Tongue (tissue), 2 donors: ENCODE measurements around the gene SPATA31D4. TPM values are rescaled to one million over a fixed set of nuclear protein-coding genes. Genes with fewer than 3 reads are reported as not detected.
"Not testable (repeated sequence)": the region's sequence is repeated elsewhere in the genome, so short reads cannot be mapped to it uniquely, and the experiment has no call there.

Source experiments
- DNase-seq: peaks from one replicate; pipeline ENCODE4 v3.0.0-alpha.2; 2015
- total RNA-seq: library from RNA; depleted of rRNA; stranded (reverse); fragments of >200 nt; gene quantifications from one replicate; pipeline ENCODE4 v1.2.3, GENCODE V29; 2014

SPATA31D4 gene
- total RNA-seq, result not detected

GRCh38 chr9:81928305-81928704, at the start of gene SPATA31D4:
TSS of gene SPATA31D4 (plus strand) at chr9:81928428. CDS start at chr9:81928514, 86 bp downstream.
- DNase-seq, result not testable (repeated sequence)

DNA sequence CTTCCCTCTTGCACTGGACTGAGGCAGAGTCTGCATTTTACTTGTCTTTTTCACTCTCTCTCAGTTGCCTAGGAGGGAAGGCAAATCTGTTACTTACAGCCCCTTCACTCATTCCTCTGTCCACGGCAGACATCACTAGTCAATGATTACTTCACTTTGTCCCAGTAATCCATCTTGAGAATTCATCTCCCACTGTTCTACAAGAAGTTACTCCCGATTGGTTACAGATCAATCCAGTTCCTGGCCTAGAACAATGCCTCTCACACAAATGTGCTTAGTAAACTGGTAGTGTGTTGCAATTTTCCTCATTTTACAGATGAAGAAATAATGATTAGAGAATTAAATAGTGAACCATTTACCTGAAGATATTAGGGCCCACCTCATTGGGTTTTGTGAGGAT, 49.7 kb upstream of the SPATA31D4 start:
- no peak for DNase-seq

GRCh38 chr9:81879501-81879916, 48.7 kb upstream of the SPATA31D4 start:
- DNase-seq, result peak; percentile 24

GRCh38 chr9:81885602-81886001, 42.6 kb upstream of the SPATA31D4 start:
- DNase-seq, result no peak

DNA sequence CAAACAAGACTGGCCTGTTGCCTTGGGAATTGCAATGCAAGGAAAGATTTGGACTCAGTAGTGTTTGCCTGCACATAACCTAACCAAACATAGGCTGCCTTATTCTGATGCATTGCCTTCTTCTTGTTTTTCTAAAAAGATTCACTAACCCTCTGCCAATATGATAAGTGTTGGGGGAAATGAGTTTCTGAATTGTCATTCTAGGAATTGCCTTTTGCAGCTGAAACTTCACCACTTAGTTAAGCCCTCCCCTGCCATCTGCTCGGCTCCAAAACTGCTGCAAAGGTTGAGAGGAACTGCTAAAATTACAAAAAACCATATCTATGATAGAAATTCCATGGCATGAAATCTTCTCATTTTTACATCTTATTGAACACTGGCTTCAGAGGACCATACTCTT, 41.6 kb upstream of the SPATA31D4 start:
- DNase-seq, result no peak

- DNase-seq, result no peak
These were observed 38.1 kb upstream of the SPATA31D4 start for GRCh38 chr9:81890104-81890503.

GRCh38 chr9:81892440-81892839, 35.8 kb upstream of the SPATA31D4 start:
- no peak for DNase-seq

- no peak for DNase-seq
These were observed 34.3 kb upstream of the SPATA31D4 start for GRCh38 chr9:81893929-81894328.

DNA sequence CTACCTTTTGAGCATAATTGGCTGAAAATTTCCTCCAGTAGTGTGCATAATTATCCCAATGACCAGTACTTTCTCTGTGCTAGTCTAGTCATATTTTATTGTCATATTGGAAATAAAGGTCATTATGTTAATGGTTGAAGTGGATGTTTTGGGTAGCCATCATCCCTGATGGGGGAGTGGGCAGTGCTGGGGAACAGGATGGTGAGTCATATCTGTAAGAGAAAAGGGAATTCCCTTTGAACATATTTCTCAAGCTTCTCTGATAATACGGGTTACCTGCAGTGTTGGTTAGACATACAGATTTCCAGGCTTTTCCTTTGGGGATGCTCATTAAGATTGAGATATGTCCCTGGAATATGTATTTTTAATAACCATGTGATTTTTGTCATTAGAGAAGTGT, 33.3 kb upstream of the SPATA31D4 start:
- no peak for DNase-seq

GRCh38 chr9:81896070-81896469, 32.2 kb upstream of the SPATA31D4 start:
- no peak for DNase-seq

GRCh38 chr9:81898851-81899250, 29.4 kb upstream of the SPATA31D4 start:
- no peak for DNase-seq

DNA sequence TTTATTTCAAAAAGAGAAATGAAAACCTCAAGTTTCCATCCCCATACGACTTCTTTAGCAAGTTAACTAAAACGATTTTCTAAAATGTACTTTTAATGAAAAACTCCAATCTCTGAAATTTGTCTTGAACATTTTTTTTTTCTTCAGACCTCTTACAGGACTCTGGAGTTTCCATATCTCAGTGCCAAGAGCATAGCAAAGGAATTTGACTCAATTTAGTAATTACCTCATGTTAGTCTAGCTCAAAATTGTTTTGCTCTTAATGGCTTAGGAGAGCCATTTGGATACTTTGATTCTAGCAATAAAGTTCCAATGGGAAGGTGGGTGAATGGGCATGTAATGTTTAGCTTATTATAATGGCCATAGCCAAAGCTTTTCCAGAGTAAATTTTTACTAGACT, 26.0 kb upstream of the SPATA31D4 start:
- peak; percentile 59 for DNase-seq

DNA sequence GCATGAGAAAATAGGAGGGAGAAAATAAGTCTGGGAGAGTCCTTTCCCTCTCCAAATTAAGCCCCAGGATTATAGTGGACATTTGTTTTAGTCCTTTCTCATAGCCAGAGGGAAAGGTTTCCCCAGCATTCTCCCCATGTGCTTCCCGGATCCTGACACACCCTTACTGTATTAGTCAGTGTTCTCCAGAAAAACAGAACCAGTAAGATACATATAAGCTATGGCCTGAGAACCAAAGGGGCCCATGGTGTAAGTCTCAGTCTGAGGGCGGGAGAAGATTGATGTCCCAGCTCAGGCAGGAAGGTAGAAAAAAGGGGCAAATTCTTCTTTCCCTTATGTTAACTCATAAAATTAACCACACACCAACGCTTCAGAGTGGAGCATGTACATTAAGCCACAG, 25.6 kb upstream of the SPATA31D4 start:
- no peak for DNase-seq

DNA sequence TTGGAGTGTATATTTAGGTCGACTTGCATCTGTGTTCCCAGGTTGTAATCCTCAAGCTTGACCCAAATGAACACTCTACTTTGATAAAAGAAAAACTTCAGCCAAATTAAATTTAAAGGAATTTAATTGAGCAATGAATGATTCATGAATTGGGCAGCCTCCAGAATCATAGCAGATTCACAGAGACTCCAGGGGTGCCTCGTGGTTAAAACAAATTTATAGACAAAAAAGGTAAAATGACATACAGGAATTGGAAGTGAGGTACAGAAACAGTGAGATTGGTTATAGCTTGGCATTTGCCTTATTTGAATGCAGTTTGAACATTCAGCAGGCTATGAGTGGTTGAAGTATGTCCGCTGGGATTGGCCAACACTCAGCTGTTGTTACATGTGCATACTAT, 21.6 kb upstream of the SPATA31D4 start:
- DNase-seq, result no peak

DNA sequence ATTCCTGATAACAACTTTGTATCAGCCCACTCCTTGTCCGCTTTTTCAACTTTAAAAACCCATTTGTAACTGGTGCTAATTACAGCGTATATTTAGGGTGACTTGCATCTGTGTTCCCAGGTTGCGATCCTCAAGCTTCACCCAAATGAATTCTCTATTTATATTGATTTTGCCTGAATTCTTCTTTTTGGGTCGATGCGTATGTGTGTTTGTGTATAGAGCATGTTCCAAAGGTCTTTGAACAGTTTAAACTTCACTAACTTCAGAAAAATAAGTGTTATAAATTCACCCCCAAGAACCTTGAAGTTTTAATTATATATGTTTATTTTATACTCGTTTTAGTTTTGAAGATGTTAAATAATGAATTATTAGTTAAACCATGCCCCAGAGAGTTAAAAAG, 16.1 kb upstream of the SPATA31D4 start:
- DNase-seq, result no peak

- no peak for DNase-seq
These were observed 12.3 kb upstream of the SPATA31D4 start for GRCh38 chr9:81915801-81916505.

- not testable (repeated sequence) for DNase-seq
These were observed 9.7 kb upstream of the SPATA31D4 start for GRCh38 chr9:81918507-81918906.

DNA sequence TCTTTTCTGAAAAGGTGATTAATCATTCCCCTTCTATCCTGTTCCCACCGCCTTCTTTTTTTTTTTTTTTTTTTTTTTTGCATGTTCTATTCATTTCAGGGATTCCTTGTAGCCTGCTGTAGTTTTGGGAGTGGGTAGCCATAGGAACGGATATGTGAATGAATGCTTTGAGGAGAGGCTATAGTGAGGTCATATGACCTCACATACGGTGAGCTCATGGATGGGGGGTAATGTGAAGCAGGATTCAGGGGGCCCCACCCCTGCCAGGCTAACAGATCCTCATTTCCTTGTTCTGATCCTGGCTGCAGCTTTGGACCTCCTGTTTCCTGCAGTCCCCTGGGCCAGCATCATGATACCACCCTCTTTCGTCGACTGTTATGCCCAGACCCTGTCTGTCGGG, 1.9 kb downstream of the SPATA31D4 start:
- DNase-seq, result not testable (repeated sequence)

DNA sequence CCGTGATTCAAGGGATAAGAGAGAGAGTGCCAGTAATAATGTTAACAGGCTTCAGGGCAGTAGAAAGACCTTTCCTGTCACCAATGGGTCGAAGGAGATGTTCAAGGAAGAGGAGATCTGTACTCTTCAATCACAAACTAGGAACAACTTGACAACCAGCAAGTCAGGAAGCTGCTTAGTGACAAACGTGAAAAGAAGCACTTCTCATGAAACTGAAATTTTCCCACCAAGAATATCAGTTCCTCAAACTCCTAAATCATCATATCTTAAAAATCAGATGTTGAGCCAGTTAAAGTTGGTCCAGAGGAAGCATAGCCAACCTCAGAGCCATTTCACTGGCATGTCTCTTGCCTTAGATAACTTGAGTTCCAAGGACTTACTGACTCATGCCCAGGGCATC, 5.3 kb downstream of the SPATA31D4 start:
- DNase-seq, result not testable (repeated sequence)

DNA sequence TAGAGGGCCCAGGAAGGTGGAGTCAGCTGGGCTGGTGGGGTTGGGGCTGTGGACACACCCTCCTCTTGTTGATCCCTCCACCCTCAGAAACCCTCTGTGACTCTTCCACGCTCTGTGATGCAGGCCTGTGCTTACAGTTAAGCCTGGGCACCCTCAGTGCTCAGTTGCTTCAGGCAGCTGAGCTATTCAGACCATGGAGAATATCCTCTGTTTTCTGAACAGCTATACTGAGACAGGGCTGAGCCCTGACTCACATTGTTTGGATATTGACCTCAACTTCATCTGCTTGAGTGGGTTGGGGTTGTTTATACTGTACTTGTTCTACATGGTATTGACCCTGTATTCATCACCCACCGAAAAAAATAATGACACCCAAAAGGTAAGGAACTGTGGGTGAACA, 15.2 kb downstream of the SPATA31D4 start, which contains the start of gene SPATA31D3:
Gene SPATA31D3, plus strand, starts transcription at position 108 of the 400 bp plus-strand sequence. Its CDS starts 86 bp downstream, at position 194.
- DNase-seq, result not testable (repeated sequence)

- not testable (repeated sequence) for DNase-seq
These were observed 20.4 kb downstream of the SPATA31D4 start for GRCh38 chr9:81948650-81949049.

- no peak for DNase-seq
These were observed 24.9 kb downstream of the SPATA31D4 start for GRCh38 chr9:81953096-81953495.

GRCh38 chr9:81955625-81956024, 27.4 kb downstream of the SPATA31D4 start:
- DNase-seq, result no peak
